K562 (cell line): ENCODE data around the gene FIS1. TPM values are rescaled to one million over a fixed set of nuclear protein-coding genes. Genes with fewer than 3 reads are reported as not detected.

Experiments
- CEBPG ChIP-seq, 3 experiments: fragments of 200-800 bp in 1 of 3; sonication (Bioruptor generic) in 1 of 3; sonication (generic) in 1 of 3; formaldehyde crosslinking in 1 of 3; IDR thresholded peaks in 2 of 3; conservative IDR thresholded peaks in 1 of 3; 2 replicates each; pipeline versions ENCODE4 v1.6.1 to v1.8.0; 2016 to 2022; ENCODE audit warnings: missing compliant biosample characterization in 2 of 3, missing genetic modification characterization in 2 of 3, mild to moderate bottlenecking in 1 of 3, missing genetic modification reagents in 1 of 3
- E2F1 ChIP-seq: sonication (generic); formaldehyde crosslinking; IDR thresholded peaks from 2 replicates; pipeline ENCODE4 v1.8.1; 2023; ENCODE audit warnings: mild to moderate bottlenecking, missing genetic modification reagents, moderate library complexity
- E2F3 ChIP-seq: fragments of 250-450 bp; sonication (Bioruptor Pico); IDR thresholded peaks from 2 replicates; pipeline ENCODE4 v1.4.0; 2020; ENCODE audit warnings: mild to moderate bottlenecking
- E4F1 ChIP-seq: fragments of 250-450 bp; sonication (Bioruptor Pico); IDR thresholded peaks from 2 replicates; pipeline ENCODE4 v1.5.0; 2021; ENCODE audit warnings: mild to moderate bottlenecking, borderline replicate concordance
- ETV1 ChIP-seq: fragments of 450-650 bp; conservative IDR thresholded peaks from 2 replicates; pipeline ENCODE4 v1.6.1; 2016; ENCODE audit warnings: missing genetic modification characterization, control low read depth, low read depth, missing compliant biosample characterization
- GATA2 ChIP-seq: sonication (generic); formaldehyde crosslinking; IDR thresholded peaks from 2 replicates; pipeline ENCODE4 v1.4.0; 2020; ENCODE audit warnings: mild to moderate bottlenecking, missing genetic modification reagents
- HBP1 ChIP-seq: fragments of 450-650 bp; formaldehyde crosslinking; IDR thresholded peaks from 2 replicates; pipeline ENCODE4 v1.4.0; 2022; ENCODE audit warnings: missing genetic modification characterization
- HDAC2 ChIP-seq: fragments of 450-650 bp; IDR thresholded peaks from 2 replicates; pipeline ENCODE4 v1.6.1; 2016; ENCODE audit warnings: mild to moderate bottlenecking
- HLTF ChIP-seq: fragments of 450-650 bp; IDR thresholded peaks from 2 replicates; pipeline ENCODE4 v1.6.1; 2016
- KDM1A ChIP-seq, 2 experiments: fragments of 450-650 bp; IDR thresholded peaks; 2 replicates each; pipeline ENCODE4 v1.6.1; 2016; ENCODE audit warnings: mild to moderate bottlenecking in 2 of 2
- RBM39 ChIP-seq: fragments of 200-400 bp; formaldehyde crosslinking; optimal IDR thresholded peaks from 2 replicates; pipeline ENCODE3; 2018; ENCODE audit warnings: low read depth, low read length
- RNF2 ChIP-seq: sonication (generic); IDR thresholded peaks from 2 replicates; pipeline ENCODE4 v1.6.1; 2016
- SIX5 ChIP-seq, 2 experiments: IDR thresholded peaks; 2 replicates each; pipeline ENCODE4 v1.6.1; 2011; ENCODE audit warnings: low read length in 2 of 2, borderline replicate concordance in 1 of 2, low read depth in 1 of 2, mild to moderate bottlenecking in 1 of 2, moderate library complexity in 1 of 2; ENCODE audit not compliant: insufficient read depth in 1 of 2
- SREBF2 ChIP-seq: sonication (generic); formaldehyde crosslinking; IDR thresholded peaks from 2 replicates; pipeline ENCODE4 v1.4.0; 2020; ENCODE audit warnings: mild to moderate bottlenecking, missing genetic modification reagents
- TAF9B ChIP-seq: fragments of 450-650 bp; IDR thresholded peaks from 2 replicates; pipeline ENCODE4 v1.6.1; 2018; ENCODE audit warnings: mild to moderate bottlenecking; ENCODE audit not compliant: partially characterized antibody
- ZNF140 ChIP-seq: fragments of 250-450 bp; sonication (Bioruptor Pico); IDR thresholded peaks from 2 replicates; pipeline ENCODE4 v1.8.0; 2021; ENCODE audit warnings: moderate library complexity, mild to moderate bottlenecking, inconsistent platforms
- ZSCAN29 ChIP-seq: fragments of 450-650 bp; IDR thresholded peaks from 2 replicates; pipeline ENCODE4 v1.6.1; 2017
- polyA plus RNA-seq, 8 experiments: library from polyadenylated mRNA; depleted of rRNA in 4 of 8; stranded (reverse) in 5 of 8; unstranded in 3 of 8; fragments of >200 nt; fragmentation: Nextera tagmentation in 2 of 8; fragmentation: Illumina TruSeq in 1 of 8; extraction: Ambion mirVana in 2 of 8; extraction: Trizol in 1 of 8; gene quantifications; 2 replicates each; pipeline versions ENCODE4 v1.2.1 to v1.2.3, GENCODE V29; 2011 to 2014; ENCODE audit warnings: inconsistent platforms in 1 of 8, missing spikeins in 1 of 8
- total RNA-seq, 7 experiments: library from RNA; depleted of rRNA in 6 of 7; stranded (reverse); fragments of >200 nt in 6 of 7; fragmentation: Illumina TruSeq in 2 of 7; extraction: Trizol in 2 of 7; gene quantifications; 2 replicates each; pipeline versions ENCODE4 v1.2.1 to v1.2.3, GENCODE V29; 2011 to 2021; ENCODE audit warnings: low replicate concordance in 1 of 7
- TF ChIP-seq, protein P1 (sequence below): IDR thresholded peaks from 2 replicates; pipeline ENCODE4 v1.6.1; 2014; ENCODE audit warnings: antibody characterized with exemption

FIS1 gene
- total and polyA plus RNA-seq, 9 of the 15 experiments (the other 6 are each of a cell fraction or from before 2014, with no cell fraction given): 86.0 to 257 (median 144) TPM

- TF ChIP-seq HBP1 (CRISPR knock-in tag) (0 out of 2 replicates have a peak, but pooled peaks have one; percentile 21), TAF9B (no peak), E2F1 (CRISPR knock-in tag) (0 out of 2 replicates have a peak, but pooled peaks have one; percentile 31), ZSCAN29 (no peak), KDM1A (IDR thresholded peaks at IDR 0.05) (peak in 1 of 2 experiments; percentile 38; a peak in 1 of 4 replicates), HLTF (no peak), CEBPG (CRISPR knock-in tag; IDR thresholded peaks at IDR 0.05) (no peak), CEBPG (tag; conservative IDR thresholded peaks at IDR 0.05 in 1 of 2, IDR thresholded peaks at IDR 0.05 in 1 of 2) (no peak), GATA2 (no peak), RNF2 (0 out of 2 replicates have a peak, but pooled peaks have one; percentile 42), SREBF2 (CRISPR knock-in tag) (no peak), SIX5 (IDR thresholded peaks at IDR 0.05; ENCODE audit: borderline replicate concordance in 1 of 2, insufficient read depth in 1 of 2, low read depth in 1 of 2, low read length in 2 of 2) (peak; percentile 42 to 64; a peak in 3 of 4 replicates), RBM39 (no peak), ZNF140 (no peak), E2F3 (CRISPR knock-in tag) (no peak), E4F1 (CRISPR knock-in tag) (no peak), ETV1 (tag) (no peak; the same call in 1 of the 2 replicates), HDAC2 (no peak)
- TF ChIP-seq, protein P1, sequence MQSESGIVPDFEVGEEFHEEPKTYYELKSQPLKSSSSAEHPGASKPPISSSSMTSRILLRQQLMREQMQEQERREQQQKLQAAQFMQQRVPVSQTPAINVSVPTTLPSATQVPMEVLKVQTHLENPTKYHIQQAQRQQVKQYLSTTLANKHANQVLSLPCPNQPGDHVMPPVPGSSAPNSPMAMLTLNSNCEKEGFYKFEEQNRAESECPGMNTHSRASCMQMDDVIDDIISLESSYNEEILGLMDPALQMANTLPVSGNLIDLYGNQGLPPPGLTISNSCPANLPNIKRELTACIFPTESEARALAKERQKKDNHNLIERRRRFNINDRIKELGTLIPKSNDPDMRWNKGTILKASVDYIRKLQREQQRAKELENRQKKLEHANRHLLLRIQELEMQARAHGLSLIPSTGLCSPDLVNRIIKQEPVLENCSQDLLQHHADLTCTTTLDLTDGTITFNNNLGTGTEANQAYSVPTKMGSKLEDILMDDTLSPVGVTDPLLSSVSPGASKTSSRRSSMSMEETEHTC: no peak
Observed at GRCh38 chr7:101217388-101218235, 27.3 kb downstream of the FIS1 start, which contains the start of the genes PLOD3 and ZNHIT1 (continued).
